HCT116 (cell line): ENCODE data around the gene EEIG1. TPM values are rescaled to one million over a fixed set of nuclear protein-coding genes. Genes with fewer than 3 reads are reported as not detected.
A peak's percentile ranks its signal among the peaks of the same experiment; 100 is the strongest.

ENCODE experiments used
- ATAC-seq: fragments of 200-7000 bp; cut with Tn5 transposase; 2 replicates; pipeline ENCODE4 v1.9.1; 2020; ENCODE audit warnings: mild to moderate bottlenecking, moderate library complexity
- BruUV-seq: library from RNA; stranded (reverse); fragments of 400-500 nt; replicated peaks from 2 replicates; lab custom pipeline; 2021; lab: Mats Ljungman, UMichigan
- CTCF ChIA-PET: fragments of 300-600 bp; sonication (Branson Sonifier 250); formaldehyde crosslinking; loops from one replicate; lab custom pipeline; 2021; ENCODE audit warnings: antibody characterized with exemption; lab: Charles Lee
- POLR2A ChIA-PET: fragments of 300-600, 350-600 bp; sonication (Branson Sonifier 250); formaldehyde crosslinking; loops from one replicate; lab custom pipeline; 2021; ENCODE audit warnings: antibody characterized with exemption; lab: Charles Lee
- RAD21 ChIA-PET, 2 experiments: fragments of 300-600 bp; sonication (Branson Sonifier 250); formaldehyde crosslinking; loops; one replicate each; lab custom pipeline; 2023; ENCODE audit warnings: low total read pairs in 2 of 2; ENCODE audit not compliant: uncharacterized antibody in 2 of 2, unreplicated experiment in 2 of 2, low non-redundant PET in 1 of 2; lab: Charles Lee
- DNase-seq: peaks from one replicate; pipeline ENCODE4 v3.0.0-alpha.2; 2010; ENCODE audit warnings: low read depth, low spot score
- H2AFZ ChIP-seq: fragments of 200-600 bp; shearing (Covaris generic), sonication (generic); 2 replicates; pipeline ENCODE4 v1.6.1; 2017; ENCODE audit warnings: low read depth, mixed run types, mixed read lengths, antibody characterized with exemption, low read length; ENCODE audit not compliant: poor library complexity, severe bottlenecking
- H3K27ac ChIP-seq: 2 replicates; pipeline ENCODE4 v1.5.1; 2012; ENCODE audit warnings: low read depth, low read length
- H3K27me3 ChIP-seq: fragments of 200-600 bp; sonication (generic); 2 replicates; pipeline ENCODE4 v1.6.1; 2016; ENCODE audit warnings: mixed run types, low read length, mixed read lengths; ENCODE audit not compliant: insufficient read depth
- H3K36me3 ChIP-seq, 2 experiments: fragments of 200-500 bp in 1 of 2; fragments of 200-600 bp in 1 of 2; sonication (Bioruptor generic) in 1 of 2; sonication (generic) in 1 of 2; 2 replicates each; pipeline versions ENCODE4 v1.5.1 to v1.6.1; 2014 to 2016; ENCODE audit warnings: low read length in 2 of 2, inconsistent platforms in 1 of 2, mixed read lengths in 1 of 2, mixed run types in 1 of 2; ENCODE audit not compliant: insufficient read depth in 2 of 2, control insufficient read depth in 1 of 2
- H3K4me1 ChIP-seq, 2 experiments: fragments of 200-600 bp in 1 of 2; sonication (generic) in 1 of 2; 2 replicates each; pipeline versions ENCODE4 v1.5.1 to v1.6.1; 2012 to 2017; ENCODE audit warnings: low read length in 2 of 2, inconsistent platforms in 1 of 2, mild to moderate bottlenecking in 1 of 2, mixed read lengths in 1 of 2, mixed run types in 1 of 2, moderate library complexity in 1 of 2; ENCODE audit not compliant: insufficient read depth in 2 of 2, control insufficient read depth in 1 of 2
- H3K4me2 ChIP-seq: fragments of 200-600 bp; sonication (generic); 2 replicates; pipeline ENCODE4 v1.6.1; 2017; ENCODE audit warnings: mixed run types, low read length, mixed read lengths
- H3K4me3 ChIP-seq, 2 experiments: fragments of 200-600 bp in 1 of 2; sonication (generic) in 1 of 2; replicated peaks in 1 of 2; 2 replicates each; pipeline ENCODE4 v1.5.1; 2011 to 2016; ENCODE audit warnings: low read length in 2 of 2, control low read depth in 1 of 2, low read depth in 1 of 2, mild to moderate bottlenecking in 1 of 2, mixed read lengths in 1 of 2, mixed run types in 1 of 2
- H3K79me2 ChIP-seq: fragments of 200-600 bp; sonication (generic); 2 replicates; pipeline ENCODE4 v1.6.1; 2017; ENCODE audit warnings: mild to moderate bottlenecking, mixed run types, low read length, moderate library complexity, mixed read lengths; ENCODE audit not compliant: insufficient read depth
- H3K9ac ChIP-seq: fragments of 200-600 bp; sonication (generic); 2 replicates; pipeline ENCODE4 v1.6.1; 2016; ENCODE audit warnings: low read length, mixed read lengths
- H3K9me2 ChIP-seq: fragments of 200-600 bp; sonication (generic), shearing (Covaris generic); 2 replicates; pipeline ENCODE4 v1.6.1; 2017; ENCODE audit warnings: mixed run types, mild to moderate bottlenecking, moderate library complexity; ENCODE audit not compliant: insufficient read depth
- H3K9me3 ChIP-seq, 2 experiments: fragments of 200-500 bp in 1 of 2; fragments of 200-600 bp in 1 of 2; sonication (Bioruptor generic) in 1 of 2; sonication (generic) in 1 of 2; 2 replicates each; pipeline ENCODE4 v1.6.1; 2014 to 2017; ENCODE audit warnings: low read length in 2 of 2, mixed read lengths in 2 of 2, inconsistent platforms in 1 of 2, low read depth in 1 of 2, mild to moderate bottlenecking in 1 of 2, mixed run types in 1 of 2, moderate library complexity in 1 of 2; ENCODE audit not compliant: control insufficient read depth in 1 of 2, insufficient read depth in 1 of 2
- H4K20me1 ChIP-seq: fragments of 200-600 bp; sonication (generic), shearing (Covaris generic); 2 replicates; pipeline ENCODE4 v1.6.1; 2017; ENCODE audit warnings: mixed run types, mild to moderate bottlenecking, moderate library complexity; ENCODE audit not compliant: insufficient read depth
- CBX3 ChIP-seq: IDR thresholded peaks from 2 replicates; pipeline ENCODE4 v1.6.1; 2012; ENCODE audit warnings: low read depth
- CEBPB ChIP-seq: IDR thresholded peaks from 2 replicates; pipeline ENCODE4 v1.6.1; 2012; ENCODE audit warnings: low read depth
- ELF1 ChIP-seq: IDR thresholded peaks from 2 replicates; pipeline ENCODE4 v1.6.1; 2012; ENCODE audit warnings: low read depth, borderline replicate concordance
- EZH2 ChIP-seq: fragments of 200-600 bp; sonication (generic); IDR thresholded peaks from 2 replicates; pipeline ENCODE4 v1.6.1; 2017; ENCODE audit warnings: antibody characterized with exemption, mixed run types
- EZH2phosphoT487 ChIP-seq: fragments of 200-600 bp; IDR thresholded peaks from 2 replicates; pipeline ENCODE4 v1.6.1; 2018; ENCODE audit warnings: antibody characterized with exemption, borderline replicate concordance
- FOSL1 ChIP-seq: IDR thresholded peaks from 2 replicates; pipeline ENCODE4 v1.6.1; 2012; ENCODE audit warnings: low read depth
- JUND ChIP-seq: IDR thresholded peaks from 2 replicates; pipeline ENCODE4 v1.6.1; 2012
- POLR2A ChIP-seq: IDR thresholded peaks from 2 replicates; pipeline ENCODE4 v1.7.0; 2011; ENCODE audit warnings: borderline replicate concordance; ENCODE audit not compliant: insufficient read depth, insufficient read length; ENCODE audit errors: extremely low read depth
- RAD21 ChIP-seq: IDR thresholded peaks from 2 replicates; pipeline ENCODE4 v1.6.1; 2012; ENCODE audit warnings: low read depth, mild to moderate bottlenecking
- SIN3A ChIP-seq: IDR thresholded peaks from 2 replicates; pipeline ENCODE4 v1.6.1; 2012; ENCODE audit warnings: low read depth
- SRF ChIP-seq: IDR thresholded peaks from 2 replicates; pipeline ENCODE4 v1.6.1; 2012; ENCODE audit warnings: low read depth
- TCF7L2 ChIP-seq: IDR thresholded peaks from 2 replicates; pipeline ENCODE4 v1.7.0; 2011; ENCODE audit warnings: borderline replicate concordance, inconsistent platforms; ENCODE audit not compliant: insufficient read depth, insufficient read length; ENCODE audit errors: extremely low read depth
- YY1 ChIP-seq: IDR thresholded peaks from 2 replicates; pipeline ENCODE4 v1.6.1; 2011; ENCODE audit warnings: low read length, low read depth, moderate library complexity, mild to moderate bottlenecking; ENCODE audit not compliant: insufficient replicate concordance; ENCODE audit errors: extremely low read depth
- ZFX ChIP-seq: fragments of 450-650 bp; IDR thresholded peaks from 2 replicates; pipeline ENCODE4 v1.6.1; 2017
- ZNF274 ChIP-seq: fragments of 200-500 bp; sonication (Bioruptor generic); IDR thresholded peaks from 2 replicates; pipeline ENCODE4 v1.6.1; 2014; ENCODE audit warnings: mild to moderate bottlenecking, low read depth, low read length, inconsistent platforms
- intact Hi-C: fragments of 100-400 bp; cut with micrococcal nuclease; formaldehyde crosslinking; loops from 2 replicates; pipeline ENCODE4 v1.10.0; 2022
- total RNA-seq: library from RNA; stranded (reverse); gene quantifications from one replicate; pipeline ENCODE4 v1.2.1, GENCODE V29; 2021; ENCODE audit not compliant: unreplicated experiment
- TF ChIP-seq, protein P1 (sequence below): IDR thresholded peaks from 2 replicates; pipeline ENCODE4 v1.6.1; 2012
- TF ChIP-seq, protein P2 (sequence below): IDR thresholded peaks from 2 replicates; pipeline ENCODE4 v1.6.1; 2012
- TF ChIP-seq, protein P3 (sequence below): IDR thresholded peaks from 2 replicates; pipeline ENCODE4 v1.6.1; 2012; ENCODE audit warnings: low read depth

The EEIG1 gene
- total RNA-seq, 1 experiment from 2014 or later = 44.2 TPM

DNA sequence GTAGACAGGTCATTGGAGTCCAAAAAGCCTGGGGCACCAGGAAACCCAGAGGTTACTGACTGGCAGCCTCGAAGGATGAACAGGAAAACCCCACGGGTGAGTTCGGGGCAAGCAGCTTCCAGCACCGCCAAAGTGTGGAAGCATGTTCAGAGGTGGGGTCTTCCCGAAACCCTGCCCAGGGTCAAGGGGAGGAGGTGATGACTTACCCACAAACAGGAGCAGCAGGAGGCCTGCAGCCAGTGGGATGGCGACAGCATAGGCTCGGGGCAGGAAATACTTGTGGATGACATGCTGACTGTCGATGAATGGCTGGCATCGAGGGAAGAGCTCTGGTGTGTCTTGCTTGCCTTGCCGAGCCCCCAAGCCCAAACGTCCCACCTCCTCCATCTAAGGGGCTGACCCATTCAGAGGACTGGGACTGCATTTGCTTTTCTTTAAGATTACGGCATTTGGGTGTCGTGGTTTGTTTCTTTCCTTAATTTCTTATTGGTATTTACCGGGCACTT is 44.4 kb downstream of the EEIG1 start:
- intact Hi-C loops = no loop called here
- DNase-seq = no peak
- ChIA-PET CTCF (interaction anchor here (0.9 kb wide), 1 partner anchor 181 kb away, joined by 3 read pairs; no protein-coding TSS in a partner anchor), POLR2A (no interaction called here), RAD21 (no interaction called here)
- Histone ChIP-seq H3K4me1 (peaks cover 29 to 53% of the 10 kb centered on the region in 2 experiments), H3K4me2 (peak overlapping the region; percentile 91), H3K27me3 (no peaks in the 10 kb centered on the region), H3K9me3 (no peaks in the 10 kb centered on the region), H3K9ac (peak overlapping the region; percentile 93), H3K9me2 (no peaks in the 10 kb centered on the region), H3K27ac (peak overlapping the region; percentile 44), H2AFZ (no peak overlapping the region), H3K4me3 (peak overlapping the region; percentile 70 to 88), H4K20me1 (no peaks in the 10 kb centered on the region), H3K79me2 (peaks cover 37% of the 10 kb centered on the region), H3K36me3 (no peaks in the 10 kb centered on the region; a peak in 2 of 4 replicates)
- ATAC-seq = no peak
- no TSS peak for BruUV-seq
- TF ChIP-seq CEBPB = no peak

DNA sequence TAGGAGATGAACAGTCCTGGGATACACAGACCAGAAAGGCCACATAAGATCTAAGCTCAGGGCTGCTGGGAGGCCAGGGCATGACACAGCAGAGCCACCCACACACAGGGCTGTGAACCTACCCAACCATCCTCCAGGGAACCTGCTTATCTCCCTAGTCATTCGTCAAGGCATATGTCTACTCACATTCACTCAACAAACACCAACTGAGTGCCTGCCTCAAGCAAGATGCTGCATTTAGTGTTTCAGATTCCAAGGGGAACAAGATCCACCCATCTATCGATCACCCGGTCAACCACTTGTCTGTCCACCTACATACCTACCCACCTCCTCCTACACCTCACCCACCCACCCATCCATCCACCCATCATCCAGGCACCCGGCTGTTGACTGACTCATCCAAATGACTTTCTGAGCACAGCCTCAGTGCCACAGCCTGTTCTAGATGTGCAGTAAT is 45.0 kb downstream of the EEIG1 start:
- ChIA-PET POLR2A (interaction anchor here (0.6 kb wide), 1 partner anchor 41 kb away, joined by 3 read pairs; no protein-coding TSS in a partner anchor), RAD21 (no interaction called here), CTCF (interaction anchor here (1.3 kb wide), 1 partner anchor 182 kb away, joined by 4 read pairs; no protein-coding TSS in a partner anchor)
- H3K9ac ChIP-seq = peak overlapping the region; percentile 93
- H3K4me1 ChIP-seq = peaks cover 35 to 59% of the 10 kb centered on the region in 2 experiments
- no peak for DNase-seq
- H3K9me2 ChIP-seq = no peaks in the 10 kb centered on the region
- intact Hi-C loops = no loop called here
- H3K27me3 ChIP-seq = no peaks in the 10 kb centered on the region
- peak overlapping the region; percentile 70 to 88 for H3K4me3 ChIP-seq
- BruUV-seq = no TSS peak
- no peak for ATAC-seq
- no peaks in the 10 kb centered on the region for H4K20me1 ChIP-seq
- no peaks in the 10 kb centered on the region for H3K9me3 ChIP-seq
- H2AFZ ChIP-seq = no peak overlapping the region
- peak overlapping the region; percentile 91 for H3K4me2 ChIP-seq
- peak overlapping the region; percentile 44 for H3K27ac ChIP-seq
- H3K79me2 ChIP-seq = peaks cover 37% of the 10 kb centered on the region
- no peaks in the 10 kb centered on the region; a peak in 2 of 4 replicates for H3K36me3 ChIP-seq
- no peak for TF ChIP-seq EZH2phosphoT487
- no peak for TF ChIP-seq RAD21
- no peak for TF ChIP-seq FOSL1
- TF ChIP-seq POLR2A = no peak
- TF ChIP-seq, protein P1, sequence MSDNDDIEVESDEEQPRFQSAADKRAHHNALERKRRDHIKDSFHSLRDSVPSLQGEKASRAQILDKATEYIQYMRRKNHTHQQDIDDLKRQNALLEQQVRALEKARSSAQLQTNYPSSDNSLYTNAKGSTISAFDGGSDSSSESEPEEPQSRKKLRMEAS = no peak
- TF ChIP-seq ELF1 = no peak
- TF ChIP-seq ZFX = no peak
- TF ChIP-seq SIN3A = no peak
- no peak for TF ChIP-seq CBX3
- no peak for TF ChIP-seq EZH2
- no peak for TF ChIP-seq YY1
- TF ChIP-seq SRF = no peak
- TF ChIP-seq TCF7L2 = no peak
- TF ChIP-seq, protein P2, sequence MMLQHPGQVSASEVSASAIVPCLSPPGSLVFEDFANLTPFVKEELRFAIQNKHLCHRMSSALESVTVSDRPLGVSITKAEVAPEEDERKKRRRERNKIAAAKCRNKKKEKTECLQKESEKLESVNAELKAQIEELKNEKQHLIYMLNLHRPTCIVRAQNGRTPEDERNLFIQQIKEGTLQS = no peak
- TF ChIP-seq ZNF274 = no peak
- TF ChIP-seq JUND = no peak
- TF ChIP-seq, protein P3, sequence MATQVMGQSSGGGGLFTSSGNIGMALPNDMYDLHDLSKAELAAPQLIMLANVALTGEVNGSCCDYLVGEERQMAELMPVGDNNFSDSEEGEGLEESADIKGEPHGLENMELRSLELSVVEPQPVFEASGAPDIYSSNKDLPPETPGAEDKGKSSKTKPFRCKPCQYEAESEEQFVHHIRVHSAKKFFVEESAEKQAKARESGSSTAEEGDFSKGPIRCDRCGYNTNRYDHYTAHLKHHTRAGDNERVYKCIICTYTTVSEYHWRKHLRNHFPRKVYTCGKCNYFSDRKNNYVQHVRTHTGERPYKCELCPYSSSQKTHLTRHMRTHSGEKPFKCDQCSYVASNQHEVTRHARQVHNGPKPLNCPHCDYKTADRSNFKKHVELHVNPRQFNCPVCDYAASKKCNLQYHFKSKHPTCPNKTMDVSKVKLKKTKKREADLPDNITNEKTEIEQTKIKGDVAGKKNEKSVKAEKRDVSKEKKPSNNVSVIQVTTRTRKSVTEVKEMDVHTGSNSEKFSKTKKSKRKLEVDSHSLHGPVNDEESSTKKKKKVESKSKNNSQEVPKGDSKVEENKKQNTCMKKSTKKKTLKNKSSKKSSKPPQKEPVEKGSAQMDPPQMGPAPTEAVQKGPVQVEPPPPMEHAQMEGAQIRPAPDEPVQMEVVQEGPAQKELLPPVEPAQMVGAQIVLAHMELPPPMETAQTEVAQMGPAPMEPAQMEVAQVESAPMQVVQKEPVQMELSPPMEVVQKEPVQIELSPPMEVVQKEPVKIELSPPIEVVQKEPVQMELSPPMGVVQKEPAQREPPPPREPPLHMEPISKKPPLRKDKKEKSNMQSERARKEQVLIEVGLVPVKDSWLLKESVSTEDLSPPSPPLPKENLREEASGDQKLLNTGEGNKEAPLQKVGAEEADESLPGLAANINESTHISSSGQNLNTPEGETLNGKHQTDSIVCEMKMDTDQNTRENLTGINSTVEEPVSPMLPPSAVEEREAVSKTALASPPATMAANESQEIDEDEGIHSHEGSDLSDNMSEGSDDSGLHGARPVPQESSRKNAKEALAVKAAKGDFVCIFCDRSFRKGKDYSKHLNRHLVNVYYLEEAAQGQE = no peak
